ENCODE results near the gene NELL1.
A peak's percentile ranks its signal among the peaks of the same experiment; 100 is the strongest.

NELL1 gene

DNA sequence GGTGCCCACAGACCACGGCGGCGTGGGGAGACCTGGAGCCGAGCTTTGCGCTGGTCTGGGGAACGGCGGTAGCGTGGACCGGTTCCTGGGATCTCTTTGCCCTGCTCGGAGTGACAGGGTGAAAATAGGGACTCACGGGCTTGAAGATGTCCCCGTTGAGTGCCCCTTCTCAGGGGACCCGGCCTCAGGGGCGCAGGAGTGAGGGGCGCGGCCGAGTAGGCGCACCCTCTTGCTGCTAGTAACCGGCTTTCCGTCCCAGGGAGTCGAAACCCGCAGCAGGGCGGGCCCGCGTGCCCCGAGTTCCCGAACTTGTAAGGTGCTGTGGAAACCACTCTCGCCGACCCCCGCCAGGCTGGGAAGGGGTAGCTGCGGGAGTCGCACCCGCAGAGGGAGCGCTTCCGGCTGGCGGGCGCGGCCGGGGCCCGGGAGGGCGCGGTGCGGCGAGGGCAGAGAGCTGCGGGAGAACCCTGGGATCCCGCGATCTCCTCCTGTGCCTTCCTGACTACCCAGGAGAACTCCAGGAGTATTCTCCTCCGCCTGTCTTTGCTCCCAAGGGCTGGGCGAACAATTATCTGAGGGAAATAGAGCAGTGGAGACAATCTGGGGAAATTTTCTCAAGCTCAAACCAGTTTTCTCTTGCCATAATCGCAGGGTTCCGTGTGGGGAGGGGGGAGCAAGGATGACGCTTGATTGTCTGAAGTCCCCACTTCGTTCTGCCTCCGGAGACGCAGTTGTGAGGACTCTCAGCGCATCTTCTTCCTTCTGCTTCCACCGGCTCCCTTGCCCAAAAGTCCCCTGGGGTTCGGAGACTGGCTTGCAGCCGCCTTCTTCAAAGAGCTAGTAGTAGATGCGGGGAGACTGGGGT is 666 bp downstream of the NELL1 start:
- DNase-seq: no peak

DNA sequence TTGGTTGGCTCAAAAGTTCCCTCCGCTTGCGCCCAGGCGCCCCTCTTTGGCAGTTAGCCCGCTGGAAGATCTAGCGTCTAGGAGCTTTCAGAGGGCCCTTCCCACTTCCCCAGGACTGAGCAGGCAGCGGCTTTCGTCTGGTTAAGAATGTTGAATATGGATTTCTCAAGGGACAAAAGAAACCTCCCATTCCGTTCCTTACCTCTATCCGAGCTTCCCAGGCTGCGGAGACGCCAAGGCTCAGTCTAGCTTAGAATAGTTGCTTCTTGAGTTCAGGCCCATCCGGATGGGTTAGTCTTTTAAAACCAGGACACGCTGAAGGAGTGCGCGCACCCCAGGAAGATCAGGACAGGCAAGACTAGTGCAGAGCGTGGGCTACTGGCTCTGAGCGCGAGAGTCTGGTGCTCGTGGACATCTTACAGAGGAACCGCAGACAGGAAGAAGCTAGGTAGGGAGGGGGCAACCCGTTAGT is 1.6 kb downstream of the NELL1 start:
- DNase-seq: no peak

DNA sequence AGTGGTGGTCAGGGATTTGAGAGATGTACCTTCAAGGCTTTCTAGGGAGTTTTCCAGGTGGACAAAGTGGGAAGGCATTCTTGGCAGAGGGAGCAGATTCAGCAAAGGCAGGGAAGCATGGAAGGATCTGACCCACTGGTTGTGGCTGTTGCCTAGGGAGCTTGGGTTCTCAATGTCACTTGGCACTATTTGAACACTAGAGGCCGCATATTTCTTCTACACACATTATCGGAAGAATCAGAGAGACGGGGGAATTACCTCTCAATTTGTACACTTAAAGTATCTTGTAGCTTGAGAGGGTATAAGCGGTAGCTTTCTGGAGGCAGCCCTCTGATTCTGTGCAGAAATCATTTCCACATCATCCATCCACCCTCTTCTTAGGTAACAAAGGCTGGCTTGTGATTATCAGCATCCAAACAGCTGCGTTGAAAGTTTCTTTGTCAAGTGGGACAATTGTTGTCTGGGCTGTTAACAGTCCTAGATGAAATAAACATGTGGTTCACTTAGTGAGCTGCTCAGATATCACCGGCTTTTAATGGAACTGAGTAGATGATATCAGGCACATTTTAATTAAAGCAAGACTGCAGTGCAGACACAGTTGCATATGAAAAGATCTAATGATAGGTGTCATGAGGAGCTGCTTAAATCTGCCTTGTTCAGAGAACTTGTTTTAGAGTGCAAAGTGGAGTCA is 2.6 kb downstream of the NELL1 start:
- peak in 1 of 4 experiments; percentile 4 for DNase-seq

DNA sequence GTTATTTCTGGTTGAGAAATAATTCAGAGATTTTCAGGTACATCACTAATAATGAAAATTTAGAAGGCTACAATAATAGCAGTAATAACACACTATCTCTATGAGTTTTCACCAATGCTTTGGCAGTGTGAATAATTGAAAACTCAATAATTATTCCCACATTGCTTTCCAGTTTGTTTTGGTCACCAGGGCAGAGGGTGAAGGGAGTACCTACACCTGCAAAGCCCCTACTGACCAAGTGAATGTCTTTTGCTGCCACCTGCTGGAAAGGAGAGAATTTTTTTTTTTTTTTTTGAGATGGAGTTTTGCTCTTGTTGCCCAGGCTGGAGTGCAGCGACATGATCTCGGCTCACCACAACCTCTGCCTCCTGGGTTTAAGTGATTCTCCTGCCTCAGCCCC is 3.2 kb downstream of the NELL1 start:
- no peak for DNase-seq

DNA sequence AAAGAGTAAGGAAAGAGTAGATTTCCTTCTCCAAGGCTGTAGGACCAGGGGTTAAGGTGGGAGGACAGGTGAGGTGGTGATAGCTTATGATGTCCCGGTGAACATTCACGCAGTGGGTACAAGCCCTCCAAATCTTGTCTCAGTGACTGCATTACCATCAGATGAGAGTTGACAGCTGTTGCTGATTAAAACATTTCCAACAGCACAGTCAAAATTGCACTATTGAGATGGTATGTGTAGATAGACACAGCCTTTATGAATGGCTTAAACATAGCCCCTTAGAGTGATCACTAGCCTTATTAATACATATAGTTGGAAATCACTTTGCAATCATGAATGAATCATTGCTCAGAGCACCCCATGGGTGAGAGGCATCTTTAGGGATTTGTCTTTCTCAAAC is 7.3 kb downstream of the NELL1 start:
- DNase-seq: no peak

DNA sequence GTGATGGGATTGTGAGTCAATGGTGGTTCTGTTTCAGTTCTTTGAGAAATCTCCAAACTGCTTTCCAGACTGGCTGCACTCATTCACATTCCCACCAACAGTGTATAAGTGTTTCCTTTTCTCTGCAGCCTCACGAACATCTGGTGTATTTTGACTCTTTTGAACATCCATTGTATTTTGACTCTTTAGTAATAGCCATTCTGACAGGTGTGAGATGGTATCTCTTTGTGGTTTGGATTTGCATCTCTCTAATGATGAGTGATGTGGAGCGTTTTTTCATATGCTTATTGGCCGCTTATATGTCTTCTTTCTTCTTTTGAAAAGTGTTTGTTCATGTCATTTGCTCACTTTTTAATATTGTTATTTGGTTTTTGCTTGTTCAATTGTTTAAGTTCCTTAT is 19.4 kb downstream of the NELL1 start:
- no peak for DNase-seq

DNA sequence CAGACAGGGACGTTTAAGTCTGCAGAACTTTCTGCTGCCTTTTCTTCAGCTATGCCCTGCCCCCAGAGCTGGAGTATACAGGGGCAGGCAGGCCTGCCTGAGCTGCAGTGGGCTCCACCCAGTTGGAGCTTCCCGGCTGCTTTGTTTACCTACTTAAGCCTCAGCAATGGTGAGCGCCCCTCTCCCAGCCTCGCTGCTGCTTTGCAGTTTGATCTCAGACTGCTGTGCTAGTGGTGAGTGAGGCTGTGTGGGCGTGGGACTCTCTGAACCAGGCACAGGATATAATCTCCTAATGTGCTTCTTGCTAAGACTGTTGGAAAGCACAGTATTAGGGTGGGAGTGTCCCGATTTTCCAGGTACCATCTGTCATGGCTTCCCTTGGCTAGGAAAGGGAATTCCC is 38.5 kb downstream of the NELL1 start:
- DNase-seq: no peak

GRCh38 chr11:20712912-20713311 is 43.5 kb downstream of the NELL1 start:
- no peak for DNase-seq

DNA sequence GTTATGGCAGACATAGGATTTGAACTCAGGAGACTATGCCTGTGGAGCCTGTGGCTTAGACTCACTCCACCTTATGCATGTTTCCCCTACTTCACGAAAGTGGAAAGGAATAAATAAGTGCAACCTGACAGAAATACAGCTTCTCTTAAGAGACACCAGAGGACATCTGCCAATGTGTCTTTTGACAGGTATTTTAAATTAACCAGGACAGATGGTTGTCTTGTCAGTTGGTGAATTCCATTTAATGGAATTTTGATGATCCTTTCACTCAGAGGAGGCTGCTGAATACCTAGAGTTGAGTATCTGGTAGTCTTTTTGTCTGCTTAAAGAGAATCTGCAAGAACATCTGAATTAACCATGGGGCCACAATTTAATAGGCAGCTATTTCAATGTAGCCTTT is 46.1 kb downstream of the NELL1 start:
- DNase-seq: no peak

DNA sequence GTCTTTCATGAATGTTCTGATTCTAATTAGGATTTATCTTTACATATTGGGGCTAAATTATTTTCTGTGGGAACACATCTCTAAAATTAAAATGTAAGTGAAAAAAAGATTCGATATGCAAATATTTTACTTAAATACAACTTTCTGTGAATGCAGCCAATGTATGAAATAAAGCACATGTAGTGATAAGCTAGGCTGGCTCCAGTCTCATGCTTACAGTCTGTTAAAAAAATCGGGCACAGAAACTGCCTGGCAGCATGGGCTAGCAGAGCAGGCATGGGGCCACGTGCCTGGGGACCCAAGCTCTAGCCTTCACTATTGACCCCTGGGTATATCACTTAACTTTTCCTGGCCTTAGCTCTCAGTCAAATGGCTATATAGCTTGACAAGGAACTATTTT is 46.5 kb downstream of the NELL1 start:
- no peak for DNase-seq

GRCh38 chr11:20719821-20720220 is 50.4 kb downstream of the NELL1 start:
- DNase-seq: no peak

DNA sequence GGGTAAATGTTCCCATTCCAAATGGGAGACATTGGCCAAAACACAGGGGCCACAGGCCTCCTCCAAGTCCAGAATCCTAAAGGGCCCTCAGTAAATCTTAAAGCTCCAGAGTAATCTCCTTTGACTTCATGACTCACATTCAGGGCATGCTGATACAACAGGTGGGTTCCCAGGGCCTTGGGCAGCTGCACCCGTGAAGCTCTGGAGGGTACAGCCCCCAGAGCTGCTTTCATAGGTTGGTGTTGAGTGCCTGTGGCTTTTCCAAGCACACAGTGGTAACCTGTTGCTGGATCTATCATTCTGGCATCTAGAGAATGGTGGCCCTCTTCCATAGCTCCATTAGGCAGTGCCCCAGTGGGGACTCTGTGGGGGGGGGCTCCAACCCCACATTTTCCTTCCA is 54.0 kb downstream of the NELL1 start:
- DNase-seq: no peak

DNA sequence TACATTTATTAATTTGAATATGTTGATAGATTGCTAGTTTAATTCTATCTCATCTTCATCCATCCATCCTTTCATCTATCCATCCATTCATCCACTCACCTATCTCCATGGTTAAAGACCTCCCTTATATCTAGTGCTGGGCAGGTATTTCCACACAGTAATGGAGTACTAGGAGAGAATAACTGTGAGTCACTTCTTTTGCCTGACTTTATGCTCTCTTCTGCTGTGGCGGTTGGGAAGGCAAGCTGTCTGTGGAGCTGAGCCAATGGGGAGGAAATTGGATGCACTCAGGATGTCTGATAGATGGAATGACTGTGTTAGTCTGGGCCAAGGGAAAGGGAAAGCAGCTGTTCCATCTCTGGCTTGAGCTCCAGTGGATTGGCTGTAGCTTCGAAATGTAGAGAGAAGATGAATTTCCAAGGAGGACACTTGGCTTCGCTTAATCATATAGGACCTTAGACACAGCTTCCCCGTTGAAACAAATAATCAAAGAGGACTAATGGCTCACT is 60.3 kb downstream of the NELL1 start:
- DNase-seq: no peak

DNA sequence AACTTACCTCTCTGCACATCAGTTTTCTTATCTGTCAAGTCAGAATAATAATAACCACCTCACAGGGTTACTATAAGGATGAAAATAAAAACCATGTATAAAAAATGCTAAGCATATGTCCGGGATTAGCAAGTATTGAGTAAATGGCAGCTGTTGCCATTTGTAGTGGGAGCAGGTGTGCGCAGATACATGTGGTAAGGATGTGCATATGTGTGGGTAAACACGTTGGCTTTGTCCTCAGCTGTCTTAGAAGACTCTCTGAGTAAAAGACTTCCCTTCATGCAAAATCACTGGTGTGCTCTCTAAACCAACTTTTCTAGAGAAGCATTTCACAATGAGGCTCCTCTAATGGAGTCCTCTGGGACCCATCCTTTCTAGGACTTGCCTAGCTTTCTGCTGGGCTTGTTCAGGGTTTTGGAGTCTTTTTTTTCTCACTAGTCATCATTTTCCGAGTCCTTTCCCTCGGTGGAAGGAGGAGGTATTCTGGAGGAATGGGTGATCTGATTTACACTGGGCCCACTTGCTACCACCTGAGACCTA is 62.4 kb downstream of the NELL1 start:
- DNase-seq: no peak

GRCh38 chr11:20739107-20739506 is 69.7 kb downstream of the NELL1 start:
- DNase-seq: no peak

GRCh38 chr11:20739577-20739976 is 70.2 kb downstream of the NELL1 start:
- no peak for DNase-seq

DNA sequence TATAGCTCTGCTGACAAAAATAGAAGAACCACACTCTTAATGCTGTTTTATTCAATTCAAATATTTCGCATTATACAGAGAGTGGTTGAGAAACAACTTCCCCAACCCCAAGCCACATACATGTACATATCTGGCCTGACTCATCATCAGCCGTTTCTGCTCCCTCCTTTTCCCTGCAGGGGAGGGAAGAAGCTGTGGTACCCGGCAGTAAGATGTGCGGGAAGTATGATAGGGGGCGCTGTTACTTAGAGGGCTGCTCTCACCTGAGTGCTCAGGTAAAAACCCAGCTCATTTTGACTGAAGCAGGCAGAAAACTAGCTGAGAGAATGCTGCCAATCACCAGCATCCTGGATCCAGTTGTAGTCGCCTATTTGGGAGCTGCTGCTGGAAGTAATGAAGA is 85.5 kb downstream of the NELL1 start:
- DNase-seq: no peak

- no peak for DNase-seq
Measured at GRCh38 chr11:20759541-20759940, 90.2 kb downstream of the NELL1 start.

DNA sequence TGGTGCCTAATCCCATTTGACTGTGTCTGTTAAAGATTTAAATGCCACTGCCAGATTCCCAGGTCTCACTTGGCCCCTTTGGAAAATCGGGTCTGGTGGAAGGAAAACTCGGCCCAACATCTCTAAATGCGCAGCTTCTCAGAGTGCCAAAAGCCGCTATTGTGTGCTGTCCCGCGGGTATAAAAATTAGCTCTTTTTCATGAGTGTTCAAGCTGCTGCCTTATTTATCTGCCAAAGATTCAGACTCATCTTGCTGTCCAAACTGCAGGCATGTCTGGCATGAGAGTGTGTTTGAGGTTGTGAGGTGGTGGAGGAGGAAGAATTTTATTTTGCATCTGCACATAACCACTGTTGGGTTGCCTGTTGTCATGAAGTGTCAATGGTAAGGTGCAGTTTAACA is 91.4 kb downstream of the NELL1 start:
- no peak for DNase-seq

DNA sequence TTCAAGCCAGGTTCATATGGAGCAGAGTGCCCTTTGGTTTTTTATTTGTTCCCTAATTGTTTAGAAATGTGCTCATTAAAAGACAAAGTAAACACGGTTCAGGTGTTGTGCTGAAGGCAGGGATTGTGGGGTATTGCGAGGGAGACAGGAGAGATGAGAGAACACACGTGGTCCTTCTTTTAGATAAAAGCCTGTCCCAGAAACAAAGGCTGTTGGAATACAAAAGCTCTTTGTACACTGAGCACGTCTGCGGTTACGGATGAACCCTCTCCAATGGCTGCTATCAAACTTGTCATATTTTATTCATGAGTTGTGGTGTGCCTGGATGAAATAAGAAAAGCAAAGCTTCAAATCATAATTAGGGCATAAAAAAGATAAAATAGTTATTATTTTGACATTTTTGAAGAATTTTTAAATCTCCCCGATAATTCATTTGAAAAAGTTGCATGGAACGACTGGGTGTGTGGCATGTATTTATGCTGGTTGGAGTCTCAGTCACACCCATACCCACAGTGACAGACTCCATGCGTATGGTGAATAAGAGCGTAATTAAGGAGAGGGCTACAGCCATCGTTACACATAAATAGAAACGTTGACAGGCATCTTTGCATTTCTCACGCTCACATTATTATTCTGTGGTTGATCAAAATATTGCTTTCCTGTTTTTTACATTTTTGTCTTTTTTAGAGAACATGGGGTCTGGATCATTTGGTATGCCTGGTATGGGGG is 92.9 kb downstream of the NELL1 start:
- DNase-seq: no peak

DNA sequence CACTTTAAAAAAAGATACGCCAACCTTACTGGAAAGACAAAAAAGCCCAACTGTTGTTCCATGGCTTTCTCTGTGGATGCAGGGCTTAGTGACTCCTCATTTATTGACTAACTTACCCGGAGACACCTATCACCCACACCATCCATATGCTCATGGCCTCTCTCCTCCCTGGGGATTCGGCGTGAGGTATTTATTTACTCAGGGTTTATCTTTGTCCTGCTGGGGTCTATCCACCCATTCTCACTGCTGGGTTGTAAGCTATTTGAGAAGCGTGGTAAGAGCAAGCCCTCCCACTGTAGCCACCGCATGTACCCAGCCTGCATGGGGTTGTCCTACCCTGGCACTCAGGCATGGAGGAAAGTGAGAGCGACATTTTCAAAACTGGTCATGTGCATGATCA is 93.6 kb downstream of the NELL1 start:
- no peak for DNase-seq

GRCh38 chr11:20770414-20770946 is 101.1 kb downstream of the NELL1 start:
- no peak for DNase-seq

GRCh38 chr11:20771026-20771425 is 101.6 kb downstream of the NELL1 start:
- no peak for DNase-seq

All from suppressor macrophage (primary cell).